ENCODE results near the gene HID1.

HID1 gene

GRCh38 chr17:75005291-75005690 lies 32.7 kb upstream of the HID1 start:
- TF ChIP-seq CTCF (IDR thresholded peaks at IDR 0.05; ENCODE audit: borderline replicate concordance, insufficient read depth, low read depth, low read length) = no peak
- no peak overlapping the region for H3K4me3 ChIP-seq (ENCODE audit: low read depth, low read length)

GRCh38 chr17:75004371-75004770 lies 31.8 kb upstream of the HID1 start:
- no peak overlapping the region for H3K4me3 ChIP-seq (ENCODE audit: low read depth, low read length)
- no peak for TF ChIP-seq CTCF (IDR thresholded peaks at IDR 0.05; ENCODE audit: borderline replicate concordance, insufficient read depth, low read depth, low read length)

- TF ChIP-seq CTCF (IDR thresholded peaks at IDR 0.05; ENCODE audit: borderline replicate concordance, insufficient read depth, low read depth, low read length) = no peak
- no peak overlapping the region for H3K4me3 ChIP-seq (ENCODE audit: low read depth, low read length)
Measured at GRCh38 chr17:75003957-75004355, 31.4 kb upstream of the HID1 start.

GRCh38 chr17:75003070-75003956 lies 30.8 kb upstream of the HID1 start:
- TF ChIP-seq CTCF (IDR thresholded peaks at IDR 0.05; ENCODE audit: borderline replicate concordance, insufficient read depth, low read depth, low read length) = no peak
- no peak overlapping the region for H3K4me3 ChIP-seq (ENCODE audit: low read depth, low read length)

GRCh38 chr17:75001915-75002843 lies 29.6 kb upstream of the HID1 start:
- no peak for TF ChIP-seq CTCF (IDR thresholded peaks at IDR 0.05; ENCODE audit: borderline replicate concordance, insufficient read depth, low read depth, low read length)

GRCh38 chr17:74999523-74999922 lies 27.0 kb upstream of the HID1 start:
- no peak for TF ChIP-seq CTCF (IDR thresholded peaks at IDR 0.05; ENCODE audit: borderline replicate concordance, insufficient read depth, low read depth, low read length)

More at GRCh38 chr17:75001915-75002843, 29.6 kb upstream of the HID1 start:
- H3K4me3 ChIP-seq (ENCODE audit: low read depth, low read length) = no peak overlapping the region

More at GRCh38 chr17:74999523-74999922, 27.0 kb upstream of the HID1 start:
- H3K4me3 ChIP-seq (ENCODE audit: low read depth, low read length) = no peak overlapping the region

Data from GM12875 (cell line).